Raji (cell line): ENCODE results near the gene GDPD5.

ENCODE experiments used
- POLR2A ChIP-seq: IDR thresholded peaks from 2 replicates; pipeline ENCODE4 v1.6.1; 2011; ENCODE audit warnings: low read depth, low read length, control low read depth; ENCODE audit not compliant: insufficient read depth

The GDPD5 gene

DNA sequence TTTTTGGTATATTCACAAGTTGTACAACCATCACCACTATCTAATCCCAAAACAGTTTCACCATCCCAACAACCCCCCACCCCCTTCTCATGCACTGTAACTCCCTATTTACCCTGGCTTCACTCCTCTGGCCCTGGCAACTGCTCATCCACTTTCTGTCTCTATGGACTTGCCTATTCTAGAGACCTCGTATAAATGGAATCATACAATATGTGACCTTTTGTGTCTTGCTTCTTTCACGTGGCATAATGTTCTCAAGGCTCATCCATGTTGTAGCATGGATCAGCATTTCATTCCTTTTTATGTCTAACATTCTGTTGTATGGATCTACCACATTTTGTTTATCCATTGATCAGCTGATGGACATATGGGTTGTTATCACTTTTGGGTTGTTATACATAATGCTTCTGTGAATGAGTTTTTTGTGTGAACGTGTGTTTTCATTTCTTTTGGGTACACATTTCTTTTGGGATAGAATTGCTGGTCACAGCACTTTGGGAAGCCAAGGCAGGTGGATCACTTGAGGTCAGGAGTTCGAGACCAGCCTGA lies 46.1 kb downstream of the GDPD5 start:
- TF ChIP-seq POLR2A: no peak

GRCh38 chr11:75478783-75479596 lies 46.8 kb downstream of the GDPD5 start:
- no peak for TF ChIP-seq POLR2A

DNA sequence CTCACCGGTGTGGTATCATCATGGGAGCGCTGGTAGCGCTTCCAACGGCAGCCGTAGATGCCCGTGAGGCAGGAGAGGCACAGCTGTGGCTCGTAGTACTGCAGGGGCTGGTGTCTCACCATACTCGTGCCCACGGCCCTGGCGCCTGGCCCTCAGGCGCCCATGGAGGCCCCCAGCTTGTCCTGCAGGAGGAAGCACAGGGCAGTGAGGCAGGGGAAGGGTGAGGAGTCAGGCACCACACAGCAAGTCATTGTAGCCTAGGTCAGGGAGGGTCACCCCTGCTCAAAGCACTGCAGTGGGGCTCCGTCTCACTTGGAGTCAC lies 48.2 kb downstream of the GDPD5 start:
- TF ChIP-seq POLR2A: no peak

DNA sequence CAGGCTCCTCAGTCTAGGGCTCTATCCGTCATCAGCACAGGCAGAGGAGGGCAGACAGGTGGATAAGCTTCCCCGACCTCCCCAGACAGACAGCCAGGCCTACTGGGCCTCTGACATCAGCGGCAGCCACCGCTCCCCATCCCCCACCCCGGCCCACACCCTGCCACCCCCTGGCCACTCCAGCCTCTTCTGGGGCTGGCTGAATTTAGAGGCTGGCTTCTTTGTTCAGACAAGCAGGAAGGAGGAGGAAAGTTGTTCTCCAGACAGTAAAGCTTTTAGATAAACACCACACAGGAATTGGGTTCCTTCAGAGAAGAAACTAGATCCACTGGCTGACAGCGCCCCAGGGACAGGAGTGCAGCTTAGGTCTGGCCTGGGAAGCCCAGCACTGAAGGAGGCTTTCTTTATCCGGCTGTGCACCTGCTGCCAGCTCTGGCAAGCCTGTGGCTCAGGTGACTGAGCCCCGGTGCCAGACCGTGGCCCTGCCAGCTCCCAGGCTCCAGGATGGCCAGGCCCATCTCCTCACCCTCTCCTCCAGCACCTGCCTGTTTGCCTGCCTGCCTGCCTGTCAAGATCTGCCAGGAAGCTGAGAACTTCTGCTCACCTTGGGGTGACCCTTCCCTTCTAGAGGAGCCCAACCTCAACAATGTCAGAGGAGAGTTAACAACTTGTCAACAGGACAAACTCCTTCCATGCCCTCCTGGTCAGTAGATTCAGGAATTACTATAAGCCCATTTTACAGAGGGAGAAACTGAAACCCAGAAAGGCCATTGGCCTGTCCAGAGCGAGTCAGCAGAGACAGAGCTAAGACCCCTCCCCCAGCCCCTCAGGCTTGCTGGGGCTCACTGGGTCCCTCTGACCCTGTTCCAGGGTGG lies 48.8 kb downstream of the GDPD5 start:
- no peak for TF ChIP-seq POLR2A

DNA sequence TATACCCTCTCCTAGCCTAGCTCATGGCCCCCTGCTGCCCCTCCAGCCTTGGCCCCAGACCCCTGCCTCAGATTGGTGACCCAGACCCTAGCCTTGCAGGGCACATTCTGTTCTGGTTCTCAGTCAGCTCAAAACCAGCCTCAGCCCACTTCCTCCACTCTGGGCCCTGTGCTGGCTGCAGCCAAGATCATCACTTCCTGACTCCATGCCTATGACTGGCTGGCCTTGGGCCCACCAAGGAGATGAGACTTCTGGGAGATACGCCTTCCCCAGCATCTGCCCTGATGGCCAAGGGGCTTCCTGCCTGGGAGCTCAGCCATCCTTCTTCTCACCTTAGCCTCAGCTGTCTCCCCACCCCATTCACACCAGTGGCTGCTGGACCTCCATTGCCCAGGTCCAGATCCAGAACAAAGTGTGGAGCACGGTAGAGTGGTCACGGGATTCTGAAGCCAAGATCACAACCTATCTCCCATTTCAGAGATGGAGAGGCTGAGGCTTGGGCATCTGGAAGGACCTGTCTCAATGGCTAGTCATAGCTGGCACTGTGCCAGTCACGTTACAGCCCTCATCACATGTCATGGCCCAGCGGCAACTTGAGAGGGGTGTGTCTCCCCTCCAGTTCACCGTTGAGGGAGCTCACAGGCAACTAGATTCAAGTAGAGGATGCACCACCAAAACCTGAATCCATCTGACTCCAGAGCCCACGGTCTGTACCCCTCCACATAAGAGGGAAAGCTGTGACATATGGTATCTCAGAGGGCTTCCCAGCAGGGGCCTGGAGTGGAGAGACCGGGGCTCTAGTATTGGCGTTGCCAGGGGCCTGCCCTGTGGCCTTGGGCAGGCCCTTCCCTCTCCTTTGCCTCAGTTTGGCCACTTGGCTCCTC lies 49.7 kb downstream of the GDPD5 start:
- no peak for TF ChIP-seq POLR2A

DNA sequence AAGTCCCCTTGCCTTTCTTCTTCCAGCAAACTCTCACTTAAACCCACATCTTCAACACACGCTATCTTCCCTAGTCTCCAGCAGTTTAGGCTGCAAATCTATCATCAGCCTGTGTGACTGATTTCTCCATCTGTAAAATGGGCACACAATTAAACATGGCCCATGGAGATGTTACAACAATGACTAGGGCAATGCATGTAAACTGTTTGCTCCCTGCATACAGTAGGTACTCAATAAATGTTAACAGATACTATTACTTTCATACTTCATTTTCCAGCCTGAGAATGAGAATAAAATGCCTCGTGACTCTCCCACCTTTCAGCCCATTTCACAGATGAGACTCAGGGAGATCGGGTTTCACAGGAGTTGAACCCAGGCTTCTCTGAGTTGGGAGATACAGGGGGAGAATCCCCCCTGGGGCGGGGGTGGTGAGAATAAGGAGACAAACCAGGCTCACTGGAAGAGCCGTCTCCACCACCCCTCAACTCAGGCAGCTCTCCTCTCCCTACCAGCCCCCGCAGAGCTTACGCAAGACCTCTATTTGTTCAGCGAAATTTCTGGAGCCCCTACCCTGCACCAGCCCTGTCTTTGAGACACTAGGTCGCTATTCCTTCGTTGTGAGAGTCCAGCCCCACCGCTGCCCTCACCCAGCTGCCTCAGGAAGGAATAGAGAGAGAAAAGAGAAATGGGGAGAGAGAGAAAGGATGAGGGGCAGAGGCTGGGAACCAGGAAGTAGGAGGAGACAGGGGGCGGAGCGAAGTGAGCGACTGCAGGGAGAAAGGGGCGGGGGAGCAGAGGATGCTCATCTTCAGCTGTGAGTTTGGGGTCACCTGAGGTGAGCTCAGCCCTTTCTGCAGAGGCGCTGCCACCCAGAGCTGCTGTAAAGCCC lies 50.6 kb downstream of the GDPD5 start:
- no peak for TF ChIP-seq POLR2A

DNA sequence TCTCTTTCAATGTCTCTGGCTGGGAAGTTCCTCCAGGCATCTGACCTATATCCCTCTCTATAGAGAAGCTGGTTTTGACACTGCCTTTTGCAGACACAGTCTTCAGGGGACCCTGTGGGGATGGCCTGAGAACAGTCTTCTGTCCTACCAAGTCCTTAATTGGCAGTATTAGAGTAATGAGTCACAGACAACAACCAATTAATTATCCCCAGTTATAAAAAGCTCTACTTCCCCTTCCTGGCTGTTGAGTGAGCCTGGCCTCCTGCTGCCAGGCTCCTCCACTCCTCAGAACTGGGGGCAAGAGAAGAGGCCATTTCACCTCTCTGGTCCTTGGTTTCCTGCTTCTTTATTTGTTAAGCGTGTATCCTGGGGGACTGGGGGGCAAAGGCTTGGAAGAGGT lies 51.5 kb downstream of the GDPD5 start:
- peak; percentile 32; the same call in 1 of the 2 replicates for TF ChIP-seq POLR2A

DNA sequence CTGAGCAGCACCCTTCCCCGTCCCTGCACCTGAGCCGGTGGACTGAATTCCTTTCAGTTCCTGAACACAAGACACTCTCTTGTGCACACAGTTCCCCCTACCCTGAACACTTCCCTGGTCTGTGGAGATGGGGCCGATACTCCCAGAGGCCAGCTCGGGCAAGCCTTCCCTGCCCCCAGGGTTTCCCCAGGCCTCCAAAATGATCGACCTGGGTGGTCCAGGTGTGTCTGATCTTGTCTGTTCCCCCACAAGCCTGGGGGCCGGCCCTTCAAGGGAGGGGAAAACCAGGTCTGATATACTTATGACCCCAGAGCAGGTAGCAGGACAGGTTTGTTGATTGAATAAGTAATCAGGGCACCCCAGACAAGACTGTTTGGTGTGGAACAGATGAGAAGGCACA lies 52.1 kb downstream of the GDPD5 start:
- TF ChIP-seq POLR2A: no peak

DNA sequence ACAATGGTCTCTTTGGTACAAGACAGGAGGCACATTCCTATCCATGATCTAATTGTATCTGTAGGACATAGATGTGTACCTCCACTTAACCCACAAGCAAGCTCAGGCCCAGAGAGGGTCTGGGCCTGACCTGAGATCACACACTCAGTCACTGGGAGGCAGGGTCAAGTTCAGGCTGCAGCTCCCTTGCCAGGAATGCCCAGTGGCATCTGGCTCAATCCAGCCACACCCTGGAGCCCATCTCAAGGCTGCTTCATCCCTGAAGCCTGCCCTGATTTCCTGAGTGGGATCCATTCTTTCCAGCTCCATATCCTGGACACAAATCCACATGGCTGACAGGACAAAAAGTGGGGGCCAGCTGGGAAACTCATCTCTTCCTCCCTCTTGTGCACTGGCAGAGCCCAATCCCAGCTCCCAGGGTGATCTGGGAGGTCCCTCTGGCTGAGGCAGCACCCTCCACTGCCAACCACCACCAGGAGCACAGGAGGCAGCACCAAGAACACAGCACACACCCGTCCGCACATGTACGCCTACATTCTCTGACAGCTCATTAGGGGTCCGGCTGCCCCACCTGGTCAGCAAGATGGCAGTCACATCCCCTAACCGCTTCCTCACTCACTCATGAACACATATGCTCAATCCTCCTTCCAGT lies 53.5 kb downstream of the GDPD5 start:
- TF ChIP-seq POLR2A: no peak

- TF ChIP-seq POLR2A: no peak
Measured at GRCh38 chr11:75471176-75471973, 54.4 kb downstream of the GDPD5 start.

GRCh38 chr11:75470476-75471080 lies 55.2 kb downstream of the GDPD5 start:
- no peak for TF ChIP-seq POLR2A

DNA sequence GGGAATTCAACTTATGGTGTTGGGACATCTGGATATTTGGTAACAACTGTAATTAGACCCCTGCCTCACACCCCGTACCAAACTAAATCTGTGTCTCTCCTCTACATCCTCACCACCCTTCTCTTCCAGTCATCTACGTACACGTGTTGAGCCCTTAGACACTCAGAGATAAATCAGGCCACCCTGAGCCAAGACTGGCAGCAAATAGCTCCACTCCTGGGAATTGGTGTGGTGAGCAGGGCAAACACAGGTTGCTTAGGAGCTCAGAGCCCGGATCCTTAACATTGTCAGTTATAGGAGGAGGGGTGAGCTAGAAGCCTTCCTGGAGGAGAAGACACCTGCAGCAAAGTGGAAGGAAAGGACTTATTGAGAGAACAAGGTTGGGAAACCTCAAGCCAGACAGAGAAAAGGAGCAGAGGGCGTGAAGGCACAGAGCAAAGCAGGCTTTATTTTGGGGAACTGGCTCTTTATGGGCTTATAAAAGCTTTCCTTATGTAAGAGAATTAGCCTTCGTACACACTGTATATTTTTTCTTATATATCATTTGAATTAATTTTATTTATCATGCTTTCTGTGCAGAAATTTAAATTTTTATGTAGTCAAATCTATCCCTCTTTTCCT lies 55.8 kb downstream of the GDPD5 start:
- TF ChIP-seq POLR2A: no peak
